ENCODE results near the gene PDE6B.

DNA sequence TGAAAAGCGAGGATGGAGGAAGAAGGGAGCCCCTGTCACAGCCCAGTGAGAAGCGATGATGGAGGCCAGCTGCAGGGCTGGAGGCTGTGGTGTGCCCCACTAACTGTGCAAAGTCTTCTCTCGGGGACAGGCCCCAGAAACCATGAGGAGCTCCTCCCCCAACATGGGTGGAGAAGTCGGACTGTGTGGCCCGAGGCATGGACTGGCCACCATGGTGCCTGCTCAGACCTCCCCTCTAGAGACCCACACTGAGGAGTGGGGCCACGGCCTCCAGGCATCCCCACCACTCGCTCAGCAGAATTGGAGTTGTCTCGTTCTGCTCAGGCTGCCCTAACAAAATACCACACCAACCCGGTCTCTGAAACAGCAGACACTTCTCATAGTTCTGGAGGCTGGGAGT, 12.2 kb upstream of the PDE6B start:
- TF ChIP-seq, protein P1, sequence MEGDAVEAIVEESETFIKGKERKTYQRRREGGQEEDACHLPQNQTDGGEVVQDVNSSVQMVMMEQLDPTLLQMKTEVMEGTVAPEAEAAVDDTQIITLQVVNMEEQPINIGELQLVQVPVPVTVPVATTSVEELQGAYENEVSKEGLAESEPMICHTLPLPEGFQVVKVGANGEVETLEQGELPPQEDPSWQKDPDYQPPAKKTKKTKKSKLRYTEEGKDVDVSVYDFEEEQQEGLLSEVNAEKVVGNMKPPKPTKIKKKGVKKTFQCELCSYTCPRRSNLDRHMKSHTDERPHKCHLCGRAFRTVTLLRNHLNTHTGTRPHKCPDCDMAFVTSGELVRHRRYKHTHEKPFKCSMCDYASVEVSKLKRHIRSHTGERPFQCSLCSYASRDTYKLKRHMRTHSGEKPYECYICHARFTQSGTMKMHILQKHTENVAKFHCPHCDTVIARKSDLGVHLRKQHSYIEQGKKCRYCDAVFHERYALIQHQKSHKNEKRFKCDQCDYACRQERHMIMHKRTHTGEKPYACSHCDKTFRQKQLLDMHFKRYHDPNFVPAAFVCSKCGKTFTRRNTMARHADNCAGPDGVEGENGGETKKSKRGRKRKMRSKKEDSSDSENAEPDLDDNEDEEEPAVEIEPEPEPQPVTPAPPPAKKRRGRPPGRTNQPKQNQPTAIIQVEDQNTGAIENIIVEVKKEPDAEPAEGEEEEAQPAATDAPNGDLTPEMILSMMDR (IDR thresholded peaks at IDR 0.05 in 4 of 5, conservative IDR thresholded peaks at IDR 0.05 in 1 of 5): no peak
- no peak for TF ChIP-seq POLR2A (IDR thresholded peaks at IDR 0.05)

Data from gastrocnemius medialis (tissue), 4 donors.